PFSK-1 (cell line): Measurements from ENCODE around the gene MRPL20.

ENCODE experiments used
- FOXP2 ChIP-seq: optimal IDR thresholded peaks from 2 replicates; pipeline ENCODE3; 2011; ENCODE audit warnings: borderline replicate concordance, control low read depth, inconsistent platforms; ENCODE audit not compliant: insufficient read depth; ENCODE audit errors: extremely low read length, extremely low read depth
- POLR2AphosphoS5 ChIP-seq: IDR thresholded peaks from 2 replicates; pipeline ENCODE4 v1.6.1; 2012; ENCODE audit warnings: low read depth, mild to moderate bottlenecking, control low read depth, low read length, moderate library complexity
- REST ChIP-seq, 2 experiments: IDR thresholded peaks; 2 replicates each; pipeline versions ENCODE4 v1.6.1 to v1.8.0; 2011 to 2012; ENCODE audit warnings: low read depth in 2 of 2, low read length in 2 of 2, control low read depth in 1 of 2, inconsistent platforms in 1 of 2, mild to moderate bottlenecking in 1 of 2, moderate library complexity in 1 of 2; ENCODE audit not compliant: insufficient read depth in 1 of 2
- SIN3A ChIP-seq: IDR thresholded peaks from 2 replicates; pipeline ENCODE4 v1.6.1; 2012; ENCODE audit warnings: mild to moderate bottlenecking, low read length, moderate library complexity, borderline replicate concordance; ENCODE audit not compliant: insufficient read depth
- TAF1 ChIP-seq: IDR thresholded peaks from 2 replicates; pipeline ENCODE4 v1.6.1; 2012; ENCODE audit warnings: low read length, control low read depth, borderline replicate concordance; ENCODE audit not compliant: insufficient read depth

The MRPL20 gene

GRCh38 chr1:1425753-1426495, 18.8 kb upstream of the MRPL20 start:
- TF ChIP-seq REST (IDR thresholded peaks at IDR 0.05; ENCODE audit: insufficient read depth in 1 of 2, low read depth in 2 of 2, low read length in 2 of 2) (no peak), SIN3A (no peak), TAF1 (no peak), POLR2AphosphoS5 (no peak), FOXP2 (no peak)

- no peak for TF ChIP-seq REST (IDR thresholded peaks at IDR 0.05; ENCODE audit: insufficient read depth in 1 of 2, low read depth in 2 of 2, low read length in 2 of 2)
- no peak for TF ChIP-seq POLR2AphosphoS5
- TF ChIP-seq FOXP2, result no peak
- no peak for TF ChIP-seq TAF1
- TF ChIP-seq SIN3A, result no peak
Observed at GRCh38 chr1:1425426-1425752, 18.3 kb upstream of the MRPL20 start.

- TF ChIP-seq TAF1, result no peak
- no peak for TF ChIP-seq FOXP2
- no peak for TF ChIP-seq REST (IDR thresholded peaks at IDR 0.05; ENCODE audit: insufficient read depth in 1 of 2, low read depth in 2 of 2, low read length in 2 of 2)
- no peak for TF ChIP-seq POLR2AphosphoS5
- no peak for TF ChIP-seq SIN3A
Observed at GRCh38 chr1:1424707-1425106, 17.6 kb upstream of the MRPL20 start.

GRCh38 chr1:1423245-1423597, 16.1 kb upstream of the MRPL20 start:
- TF ChIP-seq POLR2AphosphoS5 (no peak), SIN3A (no peak), REST (IDR thresholded peaks at IDR 0.05; ENCODE audit: insufficient read depth in 1 of 2, low read depth in 2 of 2, low read length in 2 of 2) (no peak), FOXP2 (no peak), TAF1 (no peak)
